ENCODE data around the gene CCNI. TPM values are rescaled to one million over a fixed set of nuclear protein-coding genes. Genes with fewer than 3 reads are reported as not detected.
A peak's percentile ranks its signal among the peaks of the same experiment; 100 is the strongest.

Gene CCNI
- total RNA-seq, 6 experiments from 2014 or later: 54.3 to 87.7 (median 68.6) TPM

DNA sequence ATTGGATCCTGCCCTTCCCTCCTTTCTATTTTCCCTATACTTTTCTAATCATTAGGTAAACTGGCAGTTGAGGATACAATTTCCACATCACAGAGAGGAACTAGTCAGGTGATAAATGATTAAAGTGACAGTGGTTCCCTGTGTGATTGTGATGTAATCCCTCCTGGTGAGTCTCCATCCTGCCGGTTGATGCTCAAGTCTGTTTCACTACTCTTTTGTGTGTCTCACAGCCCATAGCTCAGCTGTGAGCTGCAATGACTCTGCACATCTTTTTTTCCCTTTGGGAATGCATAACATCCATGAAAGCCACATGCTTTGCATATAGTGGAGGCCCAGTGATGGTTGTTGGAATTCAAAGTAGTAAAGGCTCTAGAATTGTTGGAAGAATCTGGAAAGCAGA lies 60.4 kb downstream of the CCNI start:
- Histone ChIP-seq H3K9me3 (no peaks in the 10 kb centered on the region), H3K27me3 (no peaks in the 10 kb centered on the region), H3K4me1 (peaks cover 0 to 10% (median 0%) of the 10 kb centered on the region in 4 donors), H3K27ac (no peak overlapping the region), H3K4me3 (no peak overlapping the region), H3K36me3 (peaks cover 0 to 12% (median 5%) of the 10 kb centered on the region in 4 donors)
- intact Hi-C loops (cut with DNase I): no loop called here
- TF ChIP-seq POLR2A (IDR thresholded peaks at IDR 0.05): no peak
- ATAC-seq (no peak), DNase-seq (no peak)
- WGBS (ENCODE audit: insufficient coverage, low coverage, low lambda C conversion rate, missing lambda C conversion rate): 40% methylated on average over 1 of the region's 1 CpG

GRCh38 chr4:77014256-77014655 lies 61.5 kb downstream of the CCNI start:
- intact Hi-C loops (cut with DNase I): no loop called here

DNA sequence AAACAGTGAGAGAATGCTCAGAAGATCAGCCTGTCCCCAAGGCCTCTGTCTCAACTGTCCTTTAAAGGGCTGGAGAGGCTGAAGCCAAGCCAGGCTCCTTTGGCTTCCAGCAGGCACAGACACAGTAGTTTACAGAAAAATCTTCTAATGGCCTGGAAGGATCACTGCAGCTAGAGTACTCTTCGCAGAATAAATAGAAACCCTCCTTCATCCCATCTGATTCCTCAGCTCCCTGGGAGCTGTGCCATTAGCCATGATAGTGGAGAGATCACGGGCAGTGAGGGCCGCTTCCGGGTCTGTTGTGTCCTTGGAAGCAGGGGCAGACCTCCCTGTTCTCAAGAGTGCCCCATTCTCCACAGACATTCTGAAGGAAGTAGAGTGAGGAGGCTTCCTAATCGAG lies 63.1 kb downstream of the CCNI start:
- TF ChIP-seq POLR2A (IDR thresholded peaks at IDR 0.05): no peak
- TF ChIP-seq, protein P1, sequence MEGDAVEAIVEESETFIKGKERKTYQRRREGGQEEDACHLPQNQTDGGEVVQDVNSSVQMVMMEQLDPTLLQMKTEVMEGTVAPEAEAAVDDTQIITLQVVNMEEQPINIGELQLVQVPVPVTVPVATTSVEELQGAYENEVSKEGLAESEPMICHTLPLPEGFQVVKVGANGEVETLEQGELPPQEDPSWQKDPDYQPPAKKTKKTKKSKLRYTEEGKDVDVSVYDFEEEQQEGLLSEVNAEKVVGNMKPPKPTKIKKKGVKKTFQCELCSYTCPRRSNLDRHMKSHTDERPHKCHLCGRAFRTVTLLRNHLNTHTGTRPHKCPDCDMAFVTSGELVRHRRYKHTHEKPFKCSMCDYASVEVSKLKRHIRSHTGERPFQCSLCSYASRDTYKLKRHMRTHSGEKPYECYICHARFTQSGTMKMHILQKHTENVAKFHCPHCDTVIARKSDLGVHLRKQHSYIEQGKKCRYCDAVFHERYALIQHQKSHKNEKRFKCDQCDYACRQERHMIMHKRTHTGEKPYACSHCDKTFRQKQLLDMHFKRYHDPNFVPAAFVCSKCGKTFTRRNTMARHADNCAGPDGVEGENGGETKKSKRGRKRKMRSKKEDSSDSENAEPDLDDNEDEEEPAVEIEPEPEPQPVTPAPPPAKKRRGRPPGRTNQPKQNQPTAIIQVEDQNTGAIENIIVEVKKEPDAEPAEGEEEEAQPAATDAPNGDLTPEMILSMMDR (IDR thresholded peaks at IDR 0.05): no peak
- ATAC-seq: peak; percentile 22 to 67 (median 50)
- H3K36me3 ChIP-seq: peaks cover 0 to 12% (median 5%) of the 10 kb centered on the region in 4 donors
- H3K27ac ChIP-seq: no peak overlapping the region
- H3K9me3 ChIP-seq: no peaks in the 10 kb centered on the region
- intact Hi-C loops (cut with DNase I): no loop called here
- no peak overlapping the region for H3K4me3 ChIP-seq
- H3K27me3 ChIP-seq: no peaks in the 10 kb centered on the region
- peaks cover 0 to under 1% (median 0%) of the 10 kb centered on the region in 4 donors for H3K4me1 ChIP-seq
- WGBS (ENCODE audit: insufficient coverage, low coverage, low lambda C conversion rate, missing lambda C conversion rate): 79% methylated on average over 5 of the region's 5 CpGs
- no peak for DNase-seq

More at GRCh38 chr4:77014256-77014655, 61.5 kb downstream of the CCNI start:
- ATAC-seq: no peak
- Histone ChIP-seq H3K27me3 (no peaks in the 10 kb centered on the region), H3K4me1 (no peaks in the 10 kb centered on the region), H3K36me3 (peaks cover 0 to 12% (median 5%) of the 10 kb centered on the region in 4 donors), H3K4me3 (no peak overlapping the region), H3K9me3 (no peaks in the 10 kb centered on the region), H3K27ac (no peak overlapping the region)
- DNase-seq: no peak
- WGBS (ENCODE audit: insufficient coverage, low coverage, low lambda C conversion rate, missing lambda C conversion rate): 64% methylated on average over 1 of the region's 1 CpG
- TF ChIP-seq, protein P1 (IDR thresholded peaks at IDR 0.05): no peak
- no peak for TF ChIP-seq POLR2A (IDR thresholded peaks at IDR 0.05)

GRCh38 chr4:77010841-77011354 lies 64.9 kb downstream of the CCNI start:
- Histone ChIP-seq H3K36me3 (peaks cover 0 to 12% (median 5%) of the 10 kb centered on the region in 4 donors), H3K27me3 (no peaks in the 10 kb centered on the region), H3K4me3 (no peak overlapping the region), H3K27ac (no peak overlapping the region), H3K9me3 (no peaks in the 10 kb centered on the region), H3K4me1 (peaks cover 0 to 6% (median 0%) of the 10 kb centered on the region in 4 donors)
- no peak for DNase-seq
- intact Hi-C loops (cut with DNase I): no loop called here
- no peak for ATAC-seq
- TF ChIP-seq POLR2A (IDR thresholded peaks at IDR 0.05): no peak
- TF ChIP-seq, protein P1 (IDR thresholded peaks at IDR 0.05): no peak
- 83% methylated on average over 3 of the region's 3 CpGs for WGBS (ENCODE audit: insufficient coverage, low coverage, low lambda C conversion rate, missing lambda C conversion rate)

DNA sequence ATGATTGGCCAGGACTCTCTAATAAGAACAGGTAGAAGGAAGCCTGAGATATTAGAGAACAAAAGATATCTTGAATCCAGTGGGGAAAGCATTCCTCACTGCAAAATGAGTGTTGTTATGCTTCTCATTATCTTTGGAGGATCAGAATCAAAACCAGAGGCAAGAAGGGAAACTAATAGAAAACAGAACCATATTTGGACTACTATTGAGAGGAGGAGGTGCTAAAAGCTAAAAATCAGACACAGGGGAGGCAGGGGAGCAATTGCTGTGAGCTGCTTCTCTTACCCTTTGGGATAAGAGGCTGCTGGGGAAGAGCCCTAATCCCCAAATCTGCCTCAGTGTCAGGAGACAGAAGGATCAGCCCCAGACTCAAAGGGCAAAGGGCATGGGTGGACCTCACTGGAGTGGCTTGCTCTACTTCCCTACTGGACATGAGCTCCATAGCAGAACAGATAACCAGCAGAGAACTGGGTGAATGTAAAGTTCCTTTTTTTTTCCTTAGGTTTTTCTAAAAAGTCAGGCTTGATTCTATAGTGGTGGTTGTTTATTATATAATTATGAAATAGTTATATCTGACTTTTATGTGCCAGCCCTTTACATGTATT lies 66.2 kb downstream of the CCNI start:
- Histone ChIP-seq H3K36me3 (peaks cover 0 to 6% (median 2%) of the 10 kb centered on the region in 4 donors), H3K27ac (no peak overlapping the region), H3K4me1 (peaks cover 0 to 6% (median 0%) of the 10 kb centered on the region in 4 donors), H3K9me3 (no peaks in the 10 kb centered on the region), H3K4me3 (no peak overlapping the region), H3K27me3 (no peaks in the 10 kb centered on the region)
- no peak for DNase-seq
- intact Hi-C loops (cut with DNase I): no loop called here
- peak in 2 of 4 donors; percentile 23 to 35 for ATAC-seq
- TF ChIP-seq, protein P1 (IDR thresholded peaks at IDR 0.05): no peak
- no peak for TF ChIP-seq POLR2A (IDR thresholded peaks at IDR 0.05)
